ENCODE measurements around the gene NPAS4. TPM values are rescaled to one million over a fixed set of nuclear protein-coding genes. Genes with fewer than 3 reads are reported as not detected.
A peak's percentile ranks its signal among the peaks of the same experiment; 100 is the strongest.
"Not testable (repeated sequence)": the region's sequence is repeated elsewhere in the genome, so short reads cannot be mapped to it uniquely, and the experiment has no call there.

The NPAS4 gene
- total RNA-seq, result 0.09 TPM in 1 of 2 replicates, not detected in the other

DNA sequence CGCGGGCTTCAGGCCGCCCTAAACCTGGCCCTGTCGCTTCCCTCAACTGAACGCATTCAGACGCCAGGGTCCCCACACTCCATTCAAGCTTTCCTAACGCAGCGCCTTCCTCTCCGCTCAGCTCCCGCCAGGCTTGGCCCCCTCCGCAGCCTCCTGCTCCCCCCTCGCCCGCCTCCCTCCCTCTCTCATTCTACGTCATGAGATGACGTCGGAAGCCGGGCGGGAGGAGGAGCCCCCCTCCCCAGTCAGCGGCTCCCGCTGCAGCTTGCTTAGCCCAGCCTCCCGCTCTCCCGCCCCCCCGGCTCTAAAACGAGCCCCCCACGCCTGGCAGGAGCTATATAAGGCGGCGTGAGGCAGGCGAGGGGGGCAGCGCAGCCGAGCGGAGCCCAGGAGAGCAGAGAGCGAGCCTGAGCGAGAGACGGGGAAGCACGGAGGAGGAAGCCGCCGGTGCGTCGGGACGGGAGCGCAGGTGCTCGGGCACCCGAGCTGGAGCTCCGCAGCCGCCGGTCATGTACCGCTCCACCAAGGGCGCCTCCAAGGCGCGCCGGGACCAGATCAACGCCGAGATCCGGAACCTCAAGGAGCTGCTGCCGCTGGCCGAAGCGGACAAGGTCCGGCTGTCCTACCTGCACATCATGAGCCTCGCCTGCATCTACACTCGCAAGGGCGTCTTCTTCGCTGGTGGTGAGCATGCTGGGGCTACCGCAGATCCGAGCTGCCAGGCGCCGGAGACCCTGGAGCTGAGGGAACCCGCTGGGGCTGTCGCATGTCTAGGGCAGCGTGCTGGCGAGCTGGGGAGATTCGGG is at the start of gene NPAS4:
Gene NPAS4 (plus strand): TSS at position 365 of the 806 bp plus-strand sequence. CDS start 145 bp downstream, at position 510.
- Mint-ChIP-seq H3K27me3 (peaks cover 20% of the 10 kb centered on the region), H3K9me3 (peaks cover 6% of the 10 kb centered on the region), H3K27ac (peak within 1 kb of the TSS; percentile 51), H3K36me3 (ENCODE audit: low read depth) (no peaks in the 10 kb centered on the region), H3K4me1 (peaks cover 30% of the 10 kb centered on the region), H3K4me3 (no peak within 1 kb of the TSS)
- intact Hi-C loops (cut with micrococcal nuclease), result loop anchor here (1.0 kb wide), 1 partner anchor 13 kb away; no protein-coding TSS in a partner anchor
- DNase-seq, result no peak

DNA sequence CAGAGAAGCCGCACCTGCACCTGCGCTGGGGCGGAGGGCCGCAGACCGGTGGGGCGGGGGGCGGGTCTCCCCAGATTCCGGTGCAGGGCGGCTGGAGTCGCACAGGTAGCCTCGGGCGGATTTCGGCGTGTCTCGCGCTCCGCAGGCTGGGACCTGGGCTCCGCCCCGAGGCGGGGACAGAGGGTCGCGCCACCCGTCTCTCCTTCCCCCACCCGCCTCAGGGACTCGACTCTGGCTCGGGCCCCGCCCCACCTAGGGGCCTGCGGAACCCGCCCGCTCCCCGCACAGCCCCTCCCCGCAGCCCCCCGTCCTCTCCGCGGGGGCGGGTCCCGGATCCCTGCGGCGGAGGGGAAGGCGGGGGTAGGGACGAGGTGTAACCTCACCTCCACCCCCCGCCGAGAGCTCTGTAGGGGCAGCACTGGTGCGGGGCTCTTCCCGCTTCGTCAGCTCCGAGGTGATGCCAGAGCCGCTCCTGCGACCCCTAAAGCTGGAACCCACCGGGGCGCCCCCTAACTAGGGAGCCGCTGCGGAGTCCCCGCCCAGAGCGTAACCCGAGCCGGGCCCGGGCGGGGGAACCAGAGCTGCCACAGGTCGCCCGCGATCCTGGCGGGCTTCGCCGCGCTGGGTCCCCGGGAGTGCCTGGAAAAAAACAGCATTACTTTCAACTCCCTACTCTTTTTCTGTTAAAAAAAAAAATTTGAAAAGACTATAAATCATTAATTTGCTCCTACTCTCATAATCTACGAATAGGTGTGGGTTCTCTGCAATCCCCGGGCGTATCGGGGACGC is 49.0 kb upstream of the NPAS4 start, which contains the start of gene SLC29A2:
Gene SLC29A2 (minus strand): TSS at position 134 of the 789 bp plus-strand sequence. CDS start 169 bp downstream, outside the sequence.
- peak within 1 kb of the TSS; percentile 89 for H3K27ac Mint-ChIP-seq
- DNase-seq, result peak; percentile 93
- H3K27me3 Mint-ChIP-seq, result peaks cover 2% of the 10 kb centered on the region
- H3K9me3 Mint-ChIP-seq, result no peaks in the 10 kb centered on the region
- peak within 1 kb of the TSS; percentile 88 for H3K4me3 Mint-ChIP-seq
- peaks cover 12% of the 10 kb centered on the region for H3K36me3 Mint-ChIP-seq (ENCODE audit: low read depth)
- peaks cover 17% of the 10 kb centered on the region for H3K4me1 Mint-ChIP-seq
- intact Hi-C loops (cut with micrococcal nuclease), result loop anchor here (1.0 kb wide), 1 partner anchor 24 kb away; no protein-coding TSS in a partner anchor

DNA sequence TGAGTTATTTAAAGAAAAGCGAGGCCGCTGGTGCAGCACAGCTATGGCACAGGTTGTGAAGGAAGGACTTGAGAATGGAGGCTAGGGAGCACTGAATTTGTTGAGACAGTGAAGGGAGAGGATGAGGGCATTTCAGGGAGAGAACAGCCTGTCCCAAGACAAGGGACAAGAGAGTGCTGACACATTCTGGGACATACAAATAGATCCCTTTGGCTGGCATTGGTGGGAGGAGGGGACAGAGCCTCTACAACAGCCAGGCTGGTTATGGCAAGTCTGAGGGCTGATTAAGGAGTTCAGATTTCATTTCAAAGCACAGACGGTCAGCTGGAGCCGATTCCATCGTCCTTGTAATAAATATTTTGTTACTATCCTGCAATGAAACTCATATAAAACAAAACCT is 47.6 kb upstream of the NPAS4 start:
- no peak overlapping the region for H3K4me3 Mint-ChIP-seq
- no peak overlapping the region for H3K27ac Mint-ChIP-seq
- intact Hi-C loops (cut with micrococcal nuclease), result no loop called here
- H3K4me1 Mint-ChIP-seq, result peaks cover 15% of the 10 kb centered on the region
- no peak for DNase-seq
- H3K27me3 Mint-ChIP-seq, result peaks cover 4% of the 10 kb centered on the region
- H3K36me3 Mint-ChIP-seq (ENCODE audit: low read depth), result peaks cover 6% of the 10 kb centered on the region
- no peaks in the 10 kb centered on the region for H3K9me3 Mint-ChIP-seq

DNA sequence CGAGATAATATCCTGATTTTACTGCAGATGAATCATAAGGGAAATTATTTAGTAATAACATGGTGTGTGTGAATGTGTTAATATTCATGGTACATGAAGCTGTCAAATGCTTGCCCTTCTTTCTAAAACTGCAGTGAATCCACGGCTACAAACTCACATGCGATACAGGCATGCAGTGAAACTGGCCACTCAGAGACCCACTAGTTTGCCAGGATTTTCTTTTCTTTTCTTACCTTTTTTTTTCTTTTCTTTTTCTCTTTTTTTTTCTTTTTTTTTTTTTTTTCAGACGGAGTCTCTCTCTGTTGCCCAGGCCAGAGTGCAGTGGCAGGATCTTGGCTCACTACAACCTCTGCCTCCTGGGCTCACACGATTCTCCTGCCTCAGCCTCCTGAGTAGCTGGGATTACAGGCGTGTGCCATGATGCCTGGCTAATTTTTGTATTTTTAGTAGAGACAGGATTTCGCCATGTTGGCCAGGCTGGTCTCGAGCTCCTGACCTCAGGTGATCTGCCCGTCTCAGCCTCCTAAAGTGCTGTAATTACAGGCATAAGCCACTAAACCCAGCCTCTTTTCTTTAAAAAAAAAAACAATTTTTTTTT is 47.0 kb upstream of the NPAS4 start:
- intact Hi-C loops (cut with micrococcal nuclease); H3K4me3 Mint-ChIP-seq; DNase-seq; H3K27ac Mint-ChIP-seq; H3K36me3 Mint-ChIP-seq (ENCODE audit: low read depth); H3K27me3 Mint-ChIP-seq; H3K9me3 Mint-ChIP-seq: not testable (repeated sequence)
- H3K4me1 Mint-ChIP-seq, result peaks cover 15% of the 10 kb centered on the region

DNA sequence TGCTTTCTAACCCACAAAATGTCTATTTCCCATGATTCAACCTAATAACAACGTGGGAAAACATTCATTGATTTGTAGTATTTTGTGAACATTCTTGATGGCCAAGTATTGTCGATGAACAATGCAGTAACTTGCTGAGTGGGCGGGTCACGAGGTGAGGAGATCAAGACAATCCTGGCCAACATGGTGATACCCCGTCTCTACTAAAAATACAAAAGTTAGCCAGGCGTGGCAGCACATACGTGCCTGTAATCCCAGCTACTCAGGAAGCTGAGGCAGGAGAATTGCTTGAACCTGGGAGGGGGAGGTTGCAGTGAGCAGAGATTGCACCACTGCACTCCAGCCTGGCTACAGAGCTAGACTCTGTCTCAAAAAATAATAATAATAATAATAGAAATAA is 40.6 kb upstream of the NPAS4 start:
- H3K4me3 Mint-ChIP-seq; DNase-seq; H3K27ac Mint-ChIP-seq; H3K36me3 Mint-ChIP-seq (ENCODE audit: low read depth); H3K27me3 Mint-ChIP-seq; intact Hi-C loops (cut with micrococcal nuclease); H3K4me1 Mint-ChIP-seq; H3K9me3 Mint-ChIP-seq: not testable (repeated sequence)

DNA sequence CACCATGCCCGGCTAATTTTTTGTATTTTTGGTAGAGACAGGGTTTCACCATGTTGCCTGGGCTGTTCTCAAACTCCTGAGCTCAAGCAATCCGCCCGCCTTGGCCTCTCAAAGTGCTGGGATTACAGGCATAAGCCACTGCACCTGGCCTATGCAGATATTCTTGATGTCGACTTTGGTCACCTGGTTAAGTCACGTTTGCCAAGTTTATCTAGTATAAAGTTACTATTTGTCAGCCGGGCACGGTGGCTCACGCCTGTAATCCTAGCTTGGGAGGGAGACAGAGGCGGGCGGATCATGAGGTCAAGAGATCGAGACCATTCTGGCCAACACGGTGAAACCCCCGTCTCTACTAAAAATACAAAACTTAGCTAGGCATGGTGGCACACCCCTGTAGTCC is 36.5 kb upstream of the NPAS4 start:
- DNase-seq; H3K36me3 Mint-ChIP-seq (ENCODE audit: low read depth); H3K27ac Mint-ChIP-seq; H3K27me3 Mint-ChIP-seq; H3K9me3 Mint-ChIP-seq; intact Hi-C loops (cut with micrococcal nuclease); H3K4me1 Mint-ChIP-seq; H3K4me3 Mint-ChIP-seq: not testable (repeated sequence)

DNA sequence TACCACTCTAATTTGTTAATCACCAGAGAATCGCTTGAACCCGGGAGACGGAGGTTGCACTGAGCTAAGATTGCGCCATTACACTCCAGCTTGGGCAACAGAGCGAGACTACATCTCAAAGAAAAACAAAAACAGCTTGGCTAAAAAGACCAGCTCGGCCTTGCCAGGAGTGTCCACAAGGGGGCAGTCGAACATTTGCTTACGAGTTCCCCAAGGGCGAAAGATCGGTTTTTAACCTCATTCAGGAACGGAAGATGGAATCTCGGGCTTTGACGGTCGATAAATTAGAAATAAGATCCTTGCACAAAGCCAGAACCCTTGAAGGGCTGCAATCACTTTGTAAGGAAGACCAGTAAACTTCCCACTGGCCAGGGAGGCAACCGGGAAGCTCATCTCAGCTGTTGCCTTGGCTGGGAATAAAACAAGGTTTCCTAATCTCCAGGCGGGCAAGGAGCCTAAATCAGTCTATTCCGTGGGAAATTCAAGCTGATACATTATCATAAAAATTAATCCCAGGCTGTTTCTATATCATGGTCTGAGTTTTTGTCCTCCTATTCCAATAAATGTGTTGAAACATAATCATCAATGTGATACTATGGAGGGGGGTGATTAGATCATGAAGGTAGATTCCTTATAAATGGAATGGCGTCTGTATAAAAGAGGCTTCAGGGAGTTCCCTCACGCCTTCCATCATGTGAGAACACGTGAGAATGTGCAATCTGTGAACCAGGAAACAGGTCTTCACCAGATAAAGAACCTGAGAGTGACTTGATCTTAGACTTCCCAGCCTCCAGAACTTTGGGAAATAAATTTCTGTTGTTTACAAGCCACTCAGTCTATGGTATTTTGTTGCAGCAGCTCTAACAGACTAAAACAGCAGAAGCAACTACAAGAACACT is 34.4 kb upstream of the NPAS4 start:
- H3K27me3 Mint-ChIP-seq, result peaks cover 5% of the 10 kb centered on the region
- peak; percentile 95 for DNase-seq
- H3K9me3 Mint-ChIP-seq, result no peaks in the 10 kb centered on the region
- no peak overlapping the region for H3K27ac Mint-ChIP-seq
- peak overlapping the region; percentile 58 for H3K4me3 Mint-ChIP-seq
- peaks cover 8% of the 10 kb centered on the region for H3K4me1 Mint-ChIP-seq
- no peaks in the 10 kb centered on the region for H3K36me3 Mint-ChIP-seq (ENCODE audit: low read depth)
- intact Hi-C loops (cut with micrococcal nuclease), result loop anchor here (5.0 kb wide), 2 partner anchors 39 to 51 kb away; partner anchors contain the start of genes B4GAT1, BRMS1 and MRPL11

DNA sequence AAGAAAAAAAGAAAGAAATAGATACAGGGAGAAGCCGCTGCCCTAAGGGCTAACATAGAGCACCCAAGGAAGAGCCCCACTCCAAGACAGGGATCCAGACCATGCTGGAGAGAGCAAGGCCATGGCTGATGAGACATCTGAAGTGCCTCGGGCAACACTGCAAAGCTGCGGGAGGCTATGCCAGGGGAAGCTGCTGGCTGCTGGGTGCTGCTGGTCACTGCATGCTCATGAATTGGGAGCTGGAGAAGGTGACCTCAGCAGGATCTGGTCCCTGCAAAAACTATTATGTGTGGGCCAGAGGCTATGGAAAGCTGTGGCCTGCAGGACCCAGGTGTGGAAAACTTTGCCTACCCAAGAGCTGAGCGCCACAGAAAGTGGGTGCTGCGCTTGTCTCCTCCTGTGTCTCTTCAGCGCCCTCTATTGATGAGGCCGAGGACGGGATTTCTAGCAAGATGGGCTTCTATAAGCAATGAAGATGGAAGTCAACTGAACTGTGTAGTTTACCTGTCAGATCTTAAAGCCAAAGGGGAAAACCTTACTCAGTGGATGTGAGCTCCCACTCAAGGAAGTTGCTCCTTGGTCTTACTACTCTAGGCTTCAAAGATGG is 32.0 kb upstream of the NPAS4 start:
- peaks cover 8% of the 10 kb centered on the region for H3K4me1 Mint-ChIP-seq
- no peaks in the 10 kb centered on the region for H3K36me3 Mint-ChIP-seq (ENCODE audit: low read depth)
- intact Hi-C loops (cut with micrococcal nuclease), result loop anchor here (1.0 to 5.0 kb wide), 3 partner anchors 42 to 77 kb away; partner anchors contain the start of genes B4GAT1, BRMS1 and MRPL11
- peaks cover 9% of the 10 kb centered on the region for H3K27me3 Mint-ChIP-seq
- no peak overlapping the region for H3K4me3 Mint-ChIP-seq
- peak; percentile 93 for DNase-seq
- H3K9me3 Mint-ChIP-seq, result no peaks in the 10 kb centered on the region
- H3K27ac Mint-ChIP-seq, result no peak overlapping the region

DNA sequence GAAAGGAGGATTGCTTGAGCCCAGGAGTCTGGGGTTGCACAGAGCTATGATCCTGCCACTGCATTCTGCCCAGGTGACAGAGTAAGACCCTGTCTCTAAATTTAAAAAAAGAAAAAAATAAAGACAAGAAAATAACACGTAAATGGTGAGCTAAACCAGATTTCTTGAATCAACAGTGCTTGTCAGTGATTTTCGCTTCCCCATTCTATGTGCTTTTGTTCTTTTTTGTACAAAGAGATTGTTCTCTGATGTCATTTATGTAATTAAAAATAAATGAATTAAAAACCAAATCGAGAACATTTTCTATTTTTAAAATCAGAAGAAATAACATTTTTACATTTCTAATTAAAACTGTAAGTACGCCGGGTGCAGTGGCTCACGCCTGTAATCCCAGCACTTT is 29.5 kb upstream of the NPAS4 start:
- peaks cover 3% of the 10 kb centered on the region for H3K4me1 Mint-ChIP-seq
- no peak overlapping the region for H3K4me3 Mint-ChIP-seq
- H3K27me3 Mint-ChIP-seq, result peaks cover 7% of the 10 kb centered on the region
- H3K9me3 Mint-ChIP-seq, result no peaks in the 10 kb centered on the region
- no peaks in the 10 kb centered on the region for H3K36me3 Mint-ChIP-seq (ENCODE audit: low read depth)
- no peak overlapping the region for H3K27ac Mint-ChIP-seq
- intact Hi-C loops (cut with micrococcal nuclease), result no loop called here
- DNase-seq, result no peak

DNA sequence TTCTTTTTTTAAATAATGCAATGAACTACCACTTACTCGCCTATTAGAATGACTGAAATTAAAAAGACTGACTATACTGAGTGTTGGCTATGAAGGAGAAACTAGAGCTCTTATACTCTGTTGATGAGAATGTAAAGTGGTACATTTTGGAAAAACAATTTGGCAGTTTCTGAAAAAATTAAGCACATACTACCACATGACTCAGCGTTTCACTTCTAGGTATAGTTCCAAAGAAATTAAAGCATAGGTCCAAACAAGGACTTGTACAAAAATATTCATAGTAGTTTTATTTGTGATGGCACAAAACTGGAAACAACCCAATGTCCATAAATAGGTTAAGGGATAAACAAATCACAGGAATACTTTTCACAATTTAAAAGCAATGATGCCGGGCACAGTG is 26.9 kb upstream of the NPAS4 start:
- DNase-seq, result no peak
- Mint-ChIP-seq H3K27ac (no peak overlapping the region), H3K4me1 (no peaks in the 10 kb centered on the region), H3K36me3 (ENCODE audit: low read depth) (no peaks in the 10 kb centered on the region), H3K9me3 (no peaks in the 10 kb centered on the region), H3K27me3 (peaks cover 7% of the 10 kb centered on the region), H3K4me3 (no peak overlapping the region)
- intact Hi-C loops (cut with micrococcal nuclease), result no loop called here

DNA sequence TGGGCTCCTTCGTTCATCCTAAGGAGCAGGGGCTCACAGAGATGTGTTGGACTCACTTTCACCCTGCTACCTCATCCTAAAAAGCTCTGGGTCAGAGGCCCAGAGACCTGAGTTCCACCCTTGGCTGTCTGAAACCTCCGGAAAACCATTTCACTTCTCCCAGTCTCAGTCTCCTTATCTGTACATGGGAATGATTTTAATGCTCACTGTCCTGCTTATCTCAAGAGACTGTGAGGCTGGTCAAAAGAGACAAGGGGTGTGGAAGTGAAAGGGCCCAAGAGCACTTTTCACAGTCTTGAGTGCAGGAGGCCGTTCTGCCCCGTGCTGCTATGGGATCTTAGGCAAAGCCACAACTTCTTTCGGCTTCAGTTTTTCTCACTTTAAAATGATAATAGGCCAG is 13.2 kb upstream of the NPAS4 start:
- Mint-ChIP-seq H3K27me3 (peaks cover 18% of the 10 kb centered on the region), H3K9me3 (no peaks in the 10 kb centered on the region), H3K36me3 (ENCODE audit: low read depth) (no peaks in the 10 kb centered on the region), H3K4me3 (no peak overlapping the region), H3K4me1 (peaks cover 8% of the 10 kb centered on the region), H3K27ac (no peak overlapping the region)
- no peak for DNase-seq
- intact Hi-C loops (cut with micrococcal nuclease), result loop anchor here (1.0 to 2.0 kb wide), 5 partner anchors 14 to 271 kb away; partner anchors contain the start of genes MRPL11 and NPAS4

DNA sequence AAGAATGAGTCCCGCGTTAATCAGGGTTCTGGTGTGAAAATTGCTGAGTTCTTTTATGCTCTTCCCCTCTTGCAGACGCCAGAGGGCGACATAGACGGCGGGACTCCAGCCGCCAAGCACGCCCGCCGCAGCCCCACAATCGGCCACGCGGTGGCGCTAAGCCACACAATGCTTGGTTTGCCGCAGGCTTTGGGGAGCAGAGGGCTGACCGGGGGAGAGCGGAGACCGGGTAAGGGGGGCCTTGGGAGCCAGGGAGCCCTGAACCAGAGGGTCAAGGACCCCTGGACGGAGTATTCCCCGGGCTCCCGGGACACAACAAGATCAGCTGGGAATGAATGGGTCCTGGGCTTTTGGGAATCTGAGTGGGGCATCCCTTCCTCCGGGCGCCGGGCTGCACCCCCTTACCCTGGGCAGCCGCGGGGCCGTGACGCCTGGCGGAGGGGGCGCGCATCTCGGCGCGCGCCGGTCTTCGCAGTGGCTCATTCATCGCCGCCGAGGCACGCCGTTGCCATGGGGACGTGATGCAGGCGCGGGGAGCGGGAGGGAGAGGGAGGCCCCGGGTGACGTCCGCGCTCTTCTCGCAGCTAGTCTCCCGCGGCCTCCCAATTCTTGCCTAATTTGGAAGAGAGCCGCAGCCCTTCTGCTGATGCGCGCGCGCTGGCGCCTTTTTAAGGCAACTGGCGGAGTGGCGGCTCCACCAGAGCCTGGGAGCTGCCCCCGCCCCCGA is 12.2 kb upstream of the NPAS4 start:
- peaks cover 18% of the 10 kb centered on the region for H3K27me3 Mint-ChIP-seq
- intact Hi-C loops (cut with micrococcal nuclease), result loop anchor here (1.0 to 2.0 kb wide), 5 partner anchors 13 to 270 kb away; partner anchors contain the start of genes MRPL11 and NPAS4
- H3K9me3 Mint-ChIP-seq, result no peaks in the 10 kb centered on the region
- H3K36me3 Mint-ChIP-seq (ENCODE audit: low read depth), result no peaks in the 10 kb centered on the region
- H3K4me3 Mint-ChIP-seq, result peak overlapping the region; percentile 88
- H3K4me1 Mint-ChIP-seq, result peaks cover 8% of the 10 kb centered on the region
- peak; percentile 98 for DNase-seq
- H3K27ac Mint-ChIP-seq, result peak overlapping the region; percentile 74
